ENCODE results near the gene SATB1.

SATB1 gene

GRCh38 chr3:18396428-18396827 is 28.7 kb downstream of the SATB1 start:
- no peak for DNase-seq

GRCh38 chr3:18394384-18394995 is 30.6 kb downstream of the SATB1 start:
- DNase-seq, result no peak

- no peak for DNase-seq
These were observed 31.2 kb downstream of the SATB1 start for GRCh38 chr3:18393906-18394305.

DNA sequence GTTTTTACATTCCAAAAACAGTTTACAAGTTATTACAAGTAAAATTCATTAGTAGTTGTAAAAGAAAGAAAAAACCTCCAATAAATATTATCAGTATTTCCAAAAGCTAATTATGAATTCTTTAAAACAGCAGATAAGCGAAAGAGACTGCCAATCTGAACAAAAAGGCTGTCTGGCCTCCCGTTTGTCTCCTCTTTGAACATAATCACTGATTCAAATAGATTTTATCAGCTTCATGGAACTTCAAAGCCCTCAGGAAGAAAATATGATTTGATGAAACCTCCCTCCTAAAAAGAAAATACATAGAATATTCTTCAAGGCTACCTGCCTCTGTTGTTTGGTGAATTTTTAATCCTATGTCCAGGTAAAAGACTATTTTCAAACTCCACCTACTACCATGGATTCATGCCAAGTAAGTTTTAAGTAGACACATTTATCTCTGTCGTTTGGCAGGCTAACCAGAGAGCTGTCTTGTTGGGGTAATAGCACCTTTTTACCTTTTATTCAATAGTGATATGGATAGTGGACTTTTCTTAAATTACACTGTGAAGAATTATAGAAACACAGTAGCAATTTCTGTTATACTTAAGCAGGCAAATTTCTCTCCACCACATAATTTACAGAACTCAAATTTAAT is 35.0 kb downstream of the SATB1 start:
- no peak for DNase-seq

DNA sequence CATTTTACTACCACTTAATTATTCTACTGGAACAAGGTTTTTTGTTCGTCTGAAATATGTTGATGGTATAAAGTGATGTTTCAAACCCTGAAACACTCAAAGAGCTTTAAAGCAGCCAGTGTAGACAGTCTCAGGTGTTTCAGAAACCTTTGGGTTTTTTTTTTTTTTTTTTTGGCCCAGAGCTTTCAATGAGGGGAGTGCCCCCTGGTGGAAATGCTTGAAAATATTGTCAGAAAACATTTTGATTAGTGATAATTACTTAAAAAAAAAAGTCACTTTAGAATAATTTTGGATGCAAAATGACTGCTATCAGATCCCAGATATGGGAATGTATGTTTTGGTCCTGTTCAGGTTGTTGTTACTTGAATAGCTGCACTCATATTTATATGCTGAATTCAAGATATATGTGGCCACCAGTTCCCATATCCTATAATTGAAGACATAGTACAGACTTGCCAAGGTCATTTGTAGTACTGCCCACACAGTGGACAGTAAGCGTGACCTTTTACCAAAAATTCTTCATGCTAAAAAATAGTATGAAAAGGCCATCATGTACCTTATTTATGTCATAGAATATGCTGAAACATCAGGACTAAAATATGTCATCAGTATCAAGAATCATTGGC is 35.9 kb downstream of the SATB1 start:
- peak in 2 of 5 donors; percentile 4 to 25 for DNase-seq

GRCh38 chr3:18386274-18386890 is 38.8 kb downstream of the SATB1 start:
- DNase-seq, result no peak

GRCh38 chr3:18385706-18386105 is 39.4 kb downstream of the SATB1 start:
- no peak for DNase-seq

DNA sequence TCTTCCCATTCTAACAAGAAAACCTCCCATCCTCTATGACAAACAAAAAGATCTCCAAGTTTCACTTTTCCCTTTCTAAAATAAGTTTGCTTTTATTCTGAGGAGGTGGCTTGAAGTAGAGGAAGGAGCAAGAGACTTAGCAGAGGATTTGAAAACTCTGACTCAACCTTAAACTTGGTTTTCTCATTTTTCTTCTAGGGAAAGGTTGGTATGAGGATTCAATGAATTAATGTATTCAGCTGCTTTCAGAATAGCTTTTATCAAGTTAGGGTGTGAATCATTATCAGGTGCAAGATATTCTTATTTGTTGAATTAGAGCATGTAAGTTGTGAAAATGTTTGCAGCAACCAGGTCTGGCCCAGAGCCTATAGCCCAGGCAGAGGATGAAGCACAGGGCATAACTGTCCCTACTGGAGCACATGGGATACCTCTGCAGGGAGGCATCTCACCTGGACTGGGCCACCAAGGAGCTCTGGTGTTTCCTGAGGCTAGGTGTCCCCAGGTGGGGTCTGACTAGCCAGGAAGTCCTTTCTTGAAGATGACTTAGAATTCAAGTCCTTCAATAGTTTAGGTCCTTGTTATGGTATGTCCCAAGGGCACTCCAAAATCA is 42.3 kb downstream of the SATB1 start:
- DNase-seq, result peak in 1 of 5 donors; percentile 19

DNA sequence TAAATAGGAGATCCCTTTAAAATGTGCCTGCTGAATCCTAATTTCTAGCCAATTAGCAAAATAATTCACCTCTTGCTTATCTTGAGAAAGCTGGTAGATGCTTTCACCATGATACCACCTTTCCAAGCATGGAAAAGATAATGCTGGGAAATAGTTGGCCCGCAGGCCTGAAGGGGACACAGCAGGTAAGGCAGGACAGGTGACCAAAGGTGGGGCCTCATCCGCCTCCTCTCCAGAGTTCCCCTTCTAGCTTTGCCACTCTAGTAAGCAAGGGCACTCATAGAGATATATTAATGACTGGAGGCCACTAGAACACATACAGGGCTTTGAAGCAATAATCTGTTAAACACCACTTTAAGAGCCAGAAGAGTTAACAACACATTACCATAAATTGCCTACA is 45.5 kb downstream of the SATB1 start:
- DNase-seq, result no peak

- DNase-seq, result no peak
These were observed 46.9 kb downstream of the SATB1 start for GRCh38 chr3:18378218-18378617.

- DNase-seq, result no peak
These were observed 48.5 kb downstream of the SATB1 start for GRCh38 chr3:18376682-18377081.

GRCh38 chr3:18372786-18373405 is 52.2 kb downstream of the SATB1 start:
- peak in 1 of 5 donors; percentile 47 for DNase-seq

- no peak for DNase-seq
These were observed 54.5 kb downstream of the SATB1 start for GRCh38 chr3:18370672-18371071.

DNA sequence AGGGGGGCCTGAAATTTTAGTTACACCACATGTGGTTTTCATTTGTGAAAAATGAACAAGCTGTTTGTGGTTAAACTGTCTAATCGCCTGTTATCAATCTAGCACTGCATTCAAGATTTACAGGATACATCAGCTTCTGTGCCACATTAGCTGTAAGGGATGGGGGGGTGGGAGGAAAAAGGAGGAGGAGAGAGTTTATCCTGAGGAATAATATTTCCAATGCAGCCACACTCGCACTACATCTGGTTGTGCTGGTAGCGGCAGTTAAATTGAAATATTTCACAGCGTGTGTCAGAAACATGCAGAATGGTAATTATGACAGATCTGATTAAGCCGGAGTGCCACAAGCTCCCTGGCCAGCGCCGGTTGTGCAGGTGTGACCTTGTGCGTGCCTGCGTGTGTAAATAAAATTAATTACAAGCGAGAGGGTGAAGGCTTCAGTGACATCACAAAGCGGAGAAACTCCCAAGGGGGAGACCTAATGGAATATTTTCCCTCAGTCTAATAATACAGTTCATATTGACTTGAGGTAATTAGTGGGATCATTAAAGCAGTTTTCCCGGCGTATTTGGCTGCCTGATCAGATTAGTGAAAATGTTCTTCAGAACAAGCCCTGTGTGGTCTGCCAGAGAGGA is 55.5 kb downstream of the SATB1 start:
- DNase-seq, result no peak

DNA sequence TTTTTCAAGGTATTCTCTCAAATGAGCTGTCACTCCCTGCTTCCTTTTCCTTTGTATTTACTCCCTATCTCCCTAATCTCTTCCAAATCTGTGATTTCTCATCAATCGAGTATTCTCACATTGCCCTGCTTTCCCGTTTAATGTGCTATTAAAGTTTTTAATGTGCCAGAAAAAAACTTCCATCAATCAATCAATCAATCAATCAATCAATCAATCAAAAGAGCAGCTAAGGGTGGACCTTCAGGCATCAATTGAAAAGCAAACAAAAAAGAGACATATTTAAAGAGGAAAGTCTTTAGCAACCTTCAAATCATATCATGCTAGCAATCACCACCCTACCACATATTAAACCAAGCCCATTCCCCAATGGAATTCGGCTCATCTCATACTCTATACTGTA is 58.9 kb downstream of the SATB1 start:
- no peak for DNase-seq

DNA sequence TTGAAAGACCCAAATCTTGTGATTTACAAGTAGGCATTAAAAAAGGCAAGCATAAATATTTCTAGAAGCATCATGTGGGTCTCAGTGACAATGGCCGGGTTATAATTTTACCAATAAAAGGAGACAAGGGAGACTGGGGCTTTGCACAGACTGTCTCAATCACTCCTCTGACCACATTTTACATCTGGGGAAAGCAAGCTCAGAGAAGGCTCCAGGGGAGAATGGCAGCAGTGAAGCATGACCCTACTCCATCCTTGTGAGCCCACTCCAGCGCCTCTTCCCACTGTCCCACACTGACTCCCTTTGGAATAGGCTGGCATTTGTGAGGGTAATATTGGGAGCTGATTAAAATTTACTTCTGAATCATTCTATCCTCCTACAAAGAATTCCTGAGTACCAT is 61.8 kb downstream of the SATB1 start:
- DNase-seq, result no peak

DNA sequence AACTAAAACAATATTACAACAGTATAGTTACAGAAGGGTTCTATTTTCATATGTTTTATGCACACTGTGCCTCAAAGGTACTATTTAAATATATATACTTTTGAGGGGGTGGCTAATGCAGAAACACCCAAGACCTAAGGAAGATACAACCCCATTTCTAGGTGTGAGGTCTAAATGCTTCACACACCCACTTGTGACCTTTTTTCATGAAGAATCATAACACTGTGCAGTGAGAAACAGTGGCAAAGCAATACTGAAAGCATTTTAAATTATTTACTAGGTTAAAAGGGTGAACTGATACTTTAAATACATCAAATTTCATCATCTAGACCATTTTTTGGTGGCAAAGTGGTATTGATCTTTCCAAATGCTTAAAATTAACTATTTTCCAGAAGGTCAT is 67.4 kb downstream of the SATB1 start:
- DNase-seq, result no peak

GRCh38 chr3:18355832-18356231 is 69.3 kb downstream of the SATB1 start:
- no peak for DNase-seq

- no peak for DNase-seq
These were observed 70.4 kb downstream of the SATB1 start for GRCh38 chr3:18354701-18355100.

DNA sequence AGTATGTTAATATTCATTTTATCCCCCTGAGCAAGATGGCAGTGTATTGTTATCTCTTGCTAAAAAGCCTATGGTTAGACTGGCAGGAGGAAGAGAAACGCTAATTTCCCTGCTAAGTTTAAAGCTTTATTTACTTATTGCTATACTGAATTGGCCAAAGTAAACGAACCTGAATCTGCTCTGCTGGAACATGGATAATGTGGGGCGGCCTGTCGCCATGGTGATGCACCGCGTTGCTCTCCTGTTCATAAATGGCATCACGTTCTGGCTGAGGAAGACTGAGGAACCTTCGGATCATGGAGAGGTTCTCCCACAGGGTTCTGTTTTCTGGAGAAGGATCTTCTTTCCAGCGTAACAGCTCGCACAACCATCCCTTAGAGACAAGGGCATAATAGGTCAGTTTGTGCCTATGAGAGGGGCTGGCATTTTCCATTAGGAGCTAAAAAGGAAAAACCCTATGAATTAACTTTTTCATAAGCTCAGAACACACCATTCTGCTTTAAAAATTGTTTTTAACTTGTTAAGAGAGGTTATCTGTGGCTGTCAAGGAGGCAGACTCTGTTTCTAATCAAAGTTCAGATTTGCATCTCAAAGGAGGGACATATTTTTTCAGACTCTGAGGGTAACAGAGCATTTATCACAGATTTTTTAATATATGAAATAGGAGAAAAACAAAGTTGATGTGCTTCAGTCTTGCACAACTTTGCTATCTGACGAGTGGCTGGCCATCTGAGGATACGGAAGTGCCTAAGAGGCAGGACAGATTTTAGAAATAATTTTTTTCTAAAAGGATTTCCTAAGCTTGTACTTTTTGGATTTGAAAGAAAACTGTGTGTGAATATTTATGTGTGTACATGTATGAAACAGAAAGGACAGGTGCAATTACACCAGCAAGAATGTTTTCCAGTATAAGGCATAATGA is 73.1 kb downstream of the SATB1 start:
- no peak for DNase-seq

- DNase-seq, result no peak
These were observed 74.0 kb downstream of the SATB1 start for GRCh38 chr3:18351069-18351628.
